Stimulated activated CD8-positive, alpha-beta memory T cell treated with anti-CD3 and anti-CD28 coated beads, Interleukin-4, amount 100 ng/mL, for 1 hour (primary cell): ENCODE data around the gene PRELID2.
"Not testable (repeated sequence)": the region's sequence is repeated elsewhere in the genome, so short reads cannot be mapped to it uniquely, and the experiment has no call there.

Experiments used
- DNase-seq, 2 donors: peaks; one replicate each; pipeline ENCODE4 v3.0.0-alpha.2; 2020; ENCODE audit warnings: low read depth in 2 of 2, low spot score in 1 of 2

Gene PRELID2

DNA sequence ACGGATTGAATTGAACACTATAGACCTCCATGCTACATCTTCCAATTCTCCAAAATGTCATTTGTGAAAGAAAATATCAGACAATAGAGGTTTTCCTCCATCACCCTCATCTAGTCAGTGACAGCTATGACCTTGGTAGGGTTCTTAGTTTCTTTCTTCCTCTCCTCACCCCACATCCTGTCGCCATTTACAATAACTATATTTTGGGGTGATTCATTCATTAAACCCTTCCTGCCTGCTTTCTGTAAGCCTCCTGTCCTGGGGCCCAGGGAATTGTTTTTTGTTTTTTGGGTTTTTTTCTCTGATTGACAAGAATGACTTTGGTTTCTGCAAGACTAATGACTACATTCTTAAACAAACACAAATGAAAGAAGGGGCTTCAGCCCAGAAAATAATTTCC, 82.6 kb downstream of the PRELID2 start:
- DNase-seq: no peak

DNA sequence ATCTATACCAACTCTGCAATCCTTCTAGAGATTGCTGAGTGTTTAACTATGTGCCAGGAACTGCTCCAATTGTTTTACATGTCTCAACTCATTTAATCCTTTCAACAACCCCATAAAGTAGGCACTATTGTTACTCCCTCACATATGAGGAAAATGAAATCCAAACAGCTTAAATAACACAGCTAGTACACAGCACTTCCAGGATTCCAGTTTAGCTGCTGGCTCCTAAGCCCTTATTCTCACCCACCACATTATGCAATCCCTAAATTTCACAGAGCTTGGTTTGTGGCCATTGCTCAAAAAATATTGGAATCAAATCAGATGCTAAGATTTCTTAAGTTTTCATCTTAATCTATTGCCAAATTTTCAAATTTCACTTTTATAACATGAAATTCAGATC, 84.9 kb downstream of the PRELID2 start:
- DNase-seq: no peak

DNA sequence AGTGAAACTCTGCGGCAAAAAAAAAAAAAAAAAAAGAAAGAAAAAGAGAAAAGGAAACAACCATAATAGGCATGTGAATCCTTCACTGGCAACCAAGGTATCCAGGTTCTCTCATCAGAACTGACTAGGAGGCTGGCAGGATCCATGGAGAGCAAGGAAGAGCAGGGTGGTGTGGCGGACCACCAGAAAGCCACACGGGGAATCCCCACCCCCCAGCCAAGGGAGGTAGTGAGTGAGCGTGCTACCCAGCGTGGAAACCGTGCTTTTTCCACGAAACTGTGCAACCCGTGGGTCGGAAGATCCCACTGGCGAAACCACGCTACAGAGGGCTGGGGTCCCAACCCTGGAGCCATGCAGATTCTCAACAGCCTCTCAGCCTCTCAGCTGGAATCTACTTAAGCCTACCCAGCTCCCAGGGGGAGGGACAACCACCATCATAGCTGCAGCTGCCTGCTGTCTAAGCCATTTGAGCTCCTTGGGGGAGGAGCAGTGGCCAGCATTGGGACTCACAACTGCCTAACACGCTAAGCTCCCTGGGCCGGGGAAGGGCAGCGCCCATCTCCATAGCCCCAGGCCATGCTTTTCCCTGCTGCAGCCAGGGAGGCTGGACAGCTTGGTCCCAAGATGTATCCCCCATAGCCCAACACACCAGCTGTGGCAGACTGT, 91.6 kb downstream of the PRELID2 start:
- DNase-seq: no peak

DNA sequence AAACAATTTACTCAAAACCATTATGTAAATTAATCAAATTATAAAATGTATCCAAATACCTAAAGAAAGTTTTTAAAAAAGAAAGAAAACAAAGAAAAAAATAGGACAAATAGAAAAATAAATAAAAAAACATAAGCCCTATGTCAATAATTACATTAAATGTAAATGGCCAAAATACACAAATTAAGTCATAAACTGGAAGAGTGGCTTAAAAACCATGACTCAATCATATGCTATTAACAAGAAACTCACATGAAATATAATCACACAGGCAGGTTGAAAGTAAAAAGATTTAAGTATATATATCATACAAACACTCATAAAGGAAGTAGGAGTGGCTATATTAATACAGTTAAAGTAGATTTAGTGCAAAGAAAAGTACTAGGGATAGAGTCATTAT, 95.3 kb downstream of the PRELID2 start:
- DNase-seq: no peak

DNA sequence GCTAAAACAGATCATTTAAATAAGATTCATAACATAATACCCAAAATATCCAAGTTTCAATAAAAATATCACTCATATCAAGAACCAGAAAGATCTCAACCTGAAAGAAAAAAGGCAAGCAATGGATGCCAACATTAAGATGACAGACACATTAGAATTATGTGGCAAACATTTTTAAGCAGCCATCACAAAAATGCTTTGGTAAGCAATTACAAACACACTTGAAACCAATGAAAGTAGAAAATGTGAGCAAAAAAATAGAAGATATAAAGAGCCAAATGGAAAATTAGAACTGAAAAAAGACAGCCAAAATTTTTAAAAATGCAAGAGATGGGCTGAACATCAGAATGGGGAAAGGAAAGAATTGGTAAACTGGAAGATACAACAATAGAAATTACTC, 96.9 kb downstream of the PRELID2 start:
- no peak for DNase-seq

DNA sequence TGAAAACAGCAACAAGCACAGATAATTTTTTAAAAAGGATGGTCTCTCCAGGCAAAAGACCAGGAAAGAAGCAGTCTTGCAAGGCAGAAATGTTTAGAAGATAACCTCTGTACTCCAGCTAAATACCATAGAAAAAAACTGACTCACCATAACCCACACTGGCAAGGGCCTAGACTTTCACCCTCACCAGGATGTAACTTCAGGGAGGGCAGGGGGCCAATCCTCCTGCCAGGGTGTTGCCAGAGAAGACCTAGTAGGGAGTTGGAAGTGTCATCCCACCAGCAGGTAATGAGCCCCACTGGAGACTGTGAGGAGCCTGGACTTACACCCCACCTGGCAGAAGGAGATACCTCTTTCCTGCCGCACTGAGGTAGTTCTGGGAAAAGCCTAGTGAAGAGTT, 97.6 kb downstream of the PRELID2 start:
- DNase-seq: no peak

DNA sequence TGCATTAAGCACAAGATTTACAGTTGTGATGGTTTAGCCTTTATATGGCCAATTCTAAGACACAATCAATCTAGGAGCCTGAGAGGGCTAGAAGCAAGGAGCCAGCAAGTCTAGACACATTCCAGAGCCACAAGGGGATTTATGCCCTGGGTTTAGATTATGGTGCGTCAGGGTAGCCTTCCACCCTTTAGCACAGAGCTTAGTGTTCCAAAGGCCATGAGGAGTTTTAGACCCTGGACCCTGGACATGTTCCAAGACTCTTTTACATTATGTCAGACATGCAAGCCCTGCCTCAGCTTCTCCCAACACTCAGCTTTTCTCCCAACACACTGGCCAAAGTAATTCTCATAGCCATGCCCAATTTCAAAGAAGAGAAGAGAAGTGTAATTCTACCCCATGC, 105.2 kb downstream of the PRELID2 start:
- DNase-seq: not testable (repeated sequence)

DNA sequence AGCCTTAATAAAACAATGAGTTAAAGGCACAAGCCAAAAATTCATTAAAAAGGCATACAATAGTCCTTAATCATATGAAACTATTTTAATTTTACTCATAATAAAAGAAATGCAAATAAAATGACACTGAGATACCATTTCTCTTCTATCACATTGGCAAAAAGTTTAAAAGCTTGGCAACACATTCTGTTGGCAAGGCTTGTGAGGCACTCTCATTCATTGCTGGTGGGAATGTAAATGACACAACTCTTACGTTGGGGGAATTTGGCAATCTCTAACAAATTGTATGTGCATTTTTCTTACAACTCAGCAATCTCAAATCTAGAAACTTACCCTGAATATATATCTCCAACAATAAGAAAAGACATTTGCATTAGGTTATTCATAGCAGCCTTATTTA, 111.6 kb downstream of the PRELID2 start:
- no peak for DNase-seq

DNA sequence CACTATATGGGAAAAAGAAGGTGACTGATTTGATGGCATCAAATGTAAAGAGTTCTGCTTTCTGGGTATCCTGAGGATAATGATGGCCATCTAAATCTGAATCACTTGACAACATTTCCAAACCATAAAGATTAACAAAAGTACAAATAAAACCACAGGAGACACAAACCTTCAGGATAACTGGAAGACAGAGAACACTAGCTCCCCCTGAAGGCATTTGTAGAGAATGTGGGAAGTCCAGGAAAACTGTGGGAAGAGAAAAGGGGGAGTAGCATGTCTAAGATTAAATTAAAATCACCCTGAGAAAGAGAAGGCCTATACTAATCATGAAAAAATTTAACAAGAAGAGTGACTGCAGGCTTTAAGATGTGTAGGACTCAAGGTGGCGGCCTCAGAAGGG, 116.2 kb downstream of the PRELID2 start:
- no peak for DNase-seq

DNA sequence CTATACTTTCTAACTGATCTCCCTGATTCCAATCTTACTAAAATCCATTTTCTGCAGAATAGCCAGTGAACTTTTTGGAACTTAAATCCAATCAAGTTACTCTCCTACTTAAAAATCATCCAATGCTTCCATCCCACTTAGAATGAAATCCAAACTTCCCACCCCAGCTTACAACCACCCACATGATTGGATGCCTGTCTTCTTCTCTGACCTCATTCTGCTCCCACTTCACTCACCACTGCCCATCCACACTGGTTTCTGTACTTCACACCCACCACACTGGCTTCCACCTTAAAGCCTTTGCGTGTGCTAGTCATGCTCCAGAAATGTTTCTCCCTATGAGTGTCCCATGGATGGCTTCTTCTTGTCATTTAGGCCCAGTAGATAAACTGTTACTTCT, 119.7 kb downstream of the PRELID2 start:
- no peak for DNase-seq

DNA sequence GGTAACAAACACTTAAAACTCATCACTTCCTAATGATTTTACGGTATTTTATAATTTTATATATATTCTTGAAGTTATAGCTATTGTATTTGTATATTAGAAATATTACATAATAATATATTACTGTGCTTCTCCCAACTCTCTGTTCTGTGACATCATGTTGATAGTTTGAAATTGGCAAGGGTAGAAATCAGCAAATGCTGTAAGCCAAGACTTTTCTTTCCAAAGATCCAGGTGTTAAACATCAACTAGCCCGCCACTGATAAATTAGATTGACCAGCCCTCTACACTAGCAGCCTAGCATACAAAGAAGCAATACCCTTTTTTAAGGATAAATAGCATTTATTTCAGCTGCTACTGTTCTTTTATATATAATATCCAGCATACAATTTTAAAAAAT, 122.9 kb downstream of the PRELID2 start:
- no peak for DNase-seq

DNA sequence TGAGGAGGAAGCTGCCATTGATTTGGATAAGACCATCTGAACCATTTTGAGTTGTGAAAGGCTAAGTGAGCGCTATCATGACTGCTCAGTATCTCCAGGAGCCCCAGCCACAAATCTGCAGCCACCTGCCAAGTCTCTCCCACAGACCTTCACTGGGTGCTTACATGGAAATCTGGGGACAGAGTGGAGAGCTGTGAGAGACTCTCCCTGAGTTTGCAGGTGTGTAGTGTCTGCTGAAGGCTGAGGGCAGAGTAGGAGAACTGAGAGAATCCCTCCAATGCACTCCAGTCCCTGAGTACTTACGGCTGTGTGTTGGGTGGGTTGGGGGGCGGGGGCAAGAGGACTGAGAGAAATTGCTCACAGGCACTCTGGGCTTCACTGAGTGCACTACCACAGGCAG, 123.7 kb downstream of the PRELID2 start:
- no peak for DNase-seq
